ENCODE measurements around the gene AK9.
A peak's percentile ranks its signal among the peaks of the same experiment; 100 is the strongest.

The AK9 gene

DNA sequence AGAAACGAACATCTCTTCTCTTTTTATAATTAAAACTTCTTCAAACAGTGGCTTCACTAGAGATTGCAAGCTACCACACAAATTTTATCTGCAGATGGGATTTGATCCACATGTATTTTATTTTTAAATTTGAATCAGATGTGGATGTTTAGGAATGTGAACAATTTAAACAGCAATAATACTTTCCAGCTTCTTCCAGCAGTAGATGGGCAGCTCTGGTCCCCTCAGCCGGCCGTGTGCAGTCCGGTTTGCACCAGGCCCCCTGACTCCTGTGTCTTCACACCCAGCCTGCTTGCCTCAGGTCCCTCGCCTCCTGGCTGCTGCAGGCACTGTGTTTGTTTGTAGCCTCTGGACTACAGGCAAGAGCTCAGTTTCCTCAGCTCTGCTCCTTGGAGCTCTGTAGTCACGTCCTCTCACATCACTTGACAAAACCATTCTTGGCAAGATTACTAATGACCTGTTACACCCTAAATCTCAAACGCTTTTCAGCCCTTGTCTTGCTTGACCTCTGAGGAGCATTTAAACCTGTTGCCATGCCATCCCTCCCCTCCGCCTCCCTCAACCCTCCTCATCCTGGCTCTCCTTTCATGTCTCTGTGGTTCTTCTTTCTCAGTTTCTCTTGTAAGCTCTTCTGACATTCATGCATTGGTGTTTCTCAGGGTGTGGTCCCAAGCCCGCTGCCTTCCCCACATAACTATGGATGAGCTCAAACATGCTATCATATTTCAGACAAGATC, 194.8 kb downstream of the AK9 start:
- FAIRE-seq (no peak), DNase-seq (ENCODE audit: insufficient read length, low spot score) (no peak)
- TF ChIP-seq, protein P1, sequence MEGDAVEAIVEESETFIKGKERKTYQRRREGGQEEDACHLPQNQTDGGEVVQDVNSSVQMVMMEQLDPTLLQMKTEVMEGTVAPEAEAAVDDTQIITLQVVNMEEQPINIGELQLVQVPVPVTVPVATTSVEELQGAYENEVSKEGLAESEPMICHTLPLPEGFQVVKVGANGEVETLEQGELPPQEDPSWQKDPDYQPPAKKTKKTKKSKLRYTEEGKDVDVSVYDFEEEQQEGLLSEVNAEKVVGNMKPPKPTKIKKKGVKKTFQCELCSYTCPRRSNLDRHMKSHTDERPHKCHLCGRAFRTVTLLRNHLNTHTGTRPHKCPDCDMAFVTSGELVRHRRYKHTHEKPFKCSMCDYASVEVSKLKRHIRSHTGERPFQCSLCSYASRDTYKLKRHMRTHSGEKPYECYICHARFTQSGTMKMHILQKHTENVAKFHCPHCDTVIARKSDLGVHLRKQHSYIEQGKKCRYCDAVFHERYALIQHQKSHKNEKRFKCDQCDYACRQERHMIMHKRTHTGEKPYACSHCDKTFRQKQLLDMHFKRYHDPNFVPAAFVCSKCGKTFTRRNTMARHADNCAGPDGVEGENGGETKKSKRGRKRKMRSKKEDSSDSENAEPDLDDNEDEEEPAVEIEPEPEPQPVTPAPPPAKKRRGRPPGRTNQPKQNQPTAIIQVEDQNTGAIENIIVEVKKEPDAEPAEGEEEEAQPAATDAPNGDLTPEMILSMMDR (IDR thresholded peaks at IDR 0.05; ENCODE audit: insufficient read depth, missing control alignments), result no peak

DNA sequence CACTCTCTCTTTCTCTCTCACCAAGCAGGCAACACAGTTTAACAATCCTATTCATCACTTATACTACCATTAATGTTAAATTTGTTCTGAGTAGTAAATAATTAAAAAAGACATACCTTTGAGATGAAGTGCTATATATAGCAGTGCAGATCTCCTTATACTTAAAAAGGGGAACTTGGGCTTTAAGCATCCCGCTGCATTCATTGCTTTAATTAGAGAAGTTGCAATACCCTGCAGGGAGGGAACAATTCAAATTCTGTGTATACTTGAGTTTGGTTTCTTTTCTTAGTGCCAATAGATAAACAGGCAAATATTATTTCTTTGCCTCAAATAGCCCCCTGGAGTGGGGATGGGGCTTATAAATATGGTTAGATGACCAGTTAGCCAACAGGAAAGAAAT, 197.1 kb downstream of the AK9 start:
- TF ChIP-seq, protein P1 (IDR thresholded peaks at IDR 0.05; ENCODE audit: insufficient read depth, missing control alignments), result no peak
- no peak for DNase-seq (ENCODE audit: insufficient read length, low spot score)
- FAIRE-seq, result no peak

DNA sequence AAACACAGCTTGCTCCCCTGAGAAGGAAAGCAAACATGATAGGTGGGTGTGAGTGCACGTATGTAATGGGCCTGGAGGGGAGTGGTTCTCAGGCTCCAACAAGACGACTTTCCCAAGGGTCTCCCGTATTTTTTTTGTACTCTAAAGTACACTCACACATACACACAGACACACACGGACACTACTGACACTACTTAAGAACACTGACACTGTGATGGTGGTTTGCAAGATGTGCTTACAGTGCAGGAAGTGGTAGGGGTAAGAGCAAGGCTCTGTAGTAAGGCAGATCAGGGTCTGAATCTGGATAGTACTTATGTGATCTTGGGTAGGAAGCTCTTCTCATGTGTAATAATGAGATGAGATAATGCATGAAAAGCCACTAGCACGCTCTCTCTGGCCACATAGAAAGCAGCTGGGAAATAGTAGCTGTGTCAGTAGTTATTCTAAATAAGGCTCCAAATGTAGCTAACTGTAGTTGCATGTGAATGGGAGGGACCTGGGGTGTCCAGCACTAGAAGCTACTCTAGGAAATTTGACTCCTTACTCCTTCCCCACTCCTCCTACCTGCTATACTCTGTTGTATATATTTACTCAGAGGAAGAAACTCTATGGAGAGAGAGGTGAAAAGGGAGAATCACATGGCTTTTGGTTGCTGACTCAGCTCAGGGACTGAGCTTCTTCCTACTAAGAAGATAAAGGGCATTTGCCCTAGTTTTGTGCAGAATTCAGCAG, 199.6 kb downstream of the AK9 start:
- TF ChIP-seq, protein P1 (IDR thresholded peaks at IDR 0.05; ENCODE audit: insufficient read depth, missing control alignments), result no peak
- FAIRE-seq, result no peak
- no peak for DNase-seq (ENCODE audit: insufficient read length, low spot score)

DNA sequence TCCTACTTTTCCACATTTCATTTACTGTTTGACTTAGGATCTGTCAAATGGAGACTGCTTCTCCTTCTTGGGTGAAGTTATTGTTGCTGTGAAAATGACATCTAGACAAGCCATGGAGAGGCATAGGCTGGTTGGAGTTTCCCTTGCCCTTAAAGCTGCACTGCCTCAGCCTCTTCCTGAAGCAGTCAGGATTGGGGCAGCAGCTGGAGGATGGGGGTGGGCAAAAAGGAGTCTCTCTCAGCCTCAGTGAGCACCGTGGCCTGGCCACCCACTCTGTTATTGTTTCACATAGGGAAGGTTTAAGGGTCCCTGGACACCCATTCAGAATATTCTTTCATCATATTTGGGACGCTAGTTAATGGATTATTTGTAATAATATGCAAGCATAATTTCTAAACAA, 200.3 kb downstream of the AK9 start:
- FAIRE-seq, result no peak
- DNase-seq (ENCODE audit: insufficient read length, low spot score), result no peak
- TF ChIP-seq, protein P1 (IDR thresholded peaks at IDR 0.05; ENCODE audit: insufficient read depth, missing control alignments), result no peak

DNA sequence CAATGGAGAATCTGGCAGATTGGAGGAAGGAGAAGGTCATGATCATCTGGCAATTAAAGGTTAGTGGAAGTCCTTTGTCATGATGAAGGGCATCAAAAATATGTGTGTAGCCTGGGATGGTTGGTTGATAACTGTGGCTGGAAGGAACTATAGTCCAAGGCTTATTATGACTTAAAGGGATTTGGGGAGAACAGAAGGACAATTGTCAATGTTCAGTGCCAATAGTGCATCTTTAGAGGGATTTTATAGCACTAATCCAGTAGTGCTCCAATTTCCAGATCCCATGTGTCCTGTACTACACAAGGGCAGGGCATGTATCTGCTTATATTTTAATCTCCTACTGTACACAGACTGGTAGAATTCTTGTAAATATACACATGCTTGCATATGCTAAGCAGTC, 203.0 kb downstream of the AK9 start:
- peak; percentile 34 for DNase-seq (ENCODE audit: insufficient read length, low spot score)
- TF ChIP-seq, protein P1 (IDR thresholded peaks at IDR 0.05; ENCODE audit: insufficient read depth, missing control alignments), result no peak
- FAIRE-seq, result peak; percentile 32

DNA sequence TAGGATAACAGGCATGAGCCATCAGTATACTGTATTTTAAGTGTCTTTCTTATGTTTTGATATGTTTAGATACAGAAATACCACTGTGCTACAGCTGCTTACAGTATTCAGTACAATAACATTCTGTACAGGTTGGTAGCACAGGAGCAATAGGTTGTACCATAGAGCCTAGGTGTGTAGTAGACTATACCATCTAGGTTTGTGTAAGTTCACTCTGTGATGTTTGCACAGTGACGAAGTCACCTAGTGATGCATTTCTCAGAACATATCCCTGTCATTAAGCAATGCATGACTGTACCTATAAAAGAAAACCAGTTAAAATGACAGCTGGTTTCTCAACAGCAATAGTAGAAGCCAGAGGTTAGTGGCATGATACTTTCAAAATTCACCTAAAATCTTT, 204.9 kb downstream of the AK9 start:
- DNase-seq (ENCODE audit: insufficient read length, low spot score), result no peak
- TF ChIP-seq, protein P1 (IDR thresholded peaks at IDR 0.05; ENCODE audit: insufficient read depth, missing control alignments), result no peak
- FAIRE-seq, result no peak
